GM21576 (cell line): ENCODE measurements around the gene EHBP1.

Experiments used
- ATAC-seq: cut with Tn5 transposase; IDR thresholded peaks from one replicate; pipeline ENCODE4 v1.9.1; 2021; ENCODE audit warnings: mild to moderate bottlenecking, moderate library complexity; ENCODE audit not compliant: unreplicated experiment

The EHBP1 gene

DNA sequence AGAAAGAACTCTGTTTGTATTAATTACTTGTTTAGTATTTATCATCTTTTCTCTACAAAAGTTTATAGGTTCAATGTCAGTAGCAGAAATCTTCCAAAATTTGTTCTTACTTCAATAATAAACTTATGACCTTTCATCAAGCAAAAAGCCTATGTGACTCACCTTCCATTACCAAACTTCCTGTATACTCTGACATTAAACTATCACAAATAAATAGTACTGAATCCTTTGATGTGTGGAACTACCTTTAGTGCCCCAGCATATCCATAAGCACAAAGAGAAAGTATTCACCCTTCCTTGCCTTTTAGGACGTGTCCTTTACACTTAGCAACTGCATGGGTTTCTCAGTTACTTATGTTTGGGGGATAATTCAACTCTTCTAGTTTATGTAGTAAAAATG, 166.0 kb downstream of the EHBP1 start:
- ATAC-seq: no peak

DNA sequence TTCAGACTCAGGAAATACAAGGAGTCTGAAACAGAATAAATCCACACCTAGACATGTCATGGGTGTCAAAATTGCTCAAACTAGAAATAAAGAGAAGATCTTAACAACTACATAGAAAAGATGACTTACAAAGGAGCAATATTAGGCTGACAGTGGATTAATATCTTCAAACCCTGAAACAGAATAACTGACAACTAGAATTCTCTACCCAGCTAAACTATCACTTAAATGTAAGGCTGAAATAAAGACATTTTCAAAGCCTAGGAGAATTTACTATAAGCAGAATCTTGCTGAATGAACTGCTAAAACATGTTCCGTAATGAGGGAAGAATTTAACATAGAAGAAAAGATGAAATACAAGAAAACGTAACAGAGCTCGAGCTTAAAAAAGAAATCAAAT, 168.1 kb downstream of the EHBP1 start:
- no peak for ATAC-seq

DNA sequence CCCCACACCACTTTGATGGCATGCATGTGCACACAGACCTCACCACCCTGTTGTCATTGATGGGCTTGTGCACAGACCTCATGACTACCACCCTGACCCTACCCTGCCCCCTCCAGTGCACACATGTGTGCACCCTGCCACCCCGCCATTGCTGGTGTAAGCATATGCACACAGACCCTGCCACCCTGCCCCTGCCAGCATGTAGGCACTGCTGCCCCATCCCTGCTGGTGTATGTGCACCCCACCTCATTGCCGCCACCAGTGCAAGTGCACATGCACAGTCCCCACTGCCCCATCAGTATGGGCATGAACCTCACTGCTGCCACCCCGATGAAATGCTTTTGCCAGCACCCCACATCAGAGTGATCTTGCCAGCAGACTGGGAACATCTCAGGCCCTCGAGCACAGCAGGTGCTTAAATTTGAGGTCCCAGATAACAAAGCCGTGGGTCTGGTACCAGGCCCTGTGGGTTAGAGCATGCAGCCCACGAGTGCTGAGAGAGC, 169.4 kb downstream of the EHBP1 start:
- ATAC-seq: no peak

DNA sequence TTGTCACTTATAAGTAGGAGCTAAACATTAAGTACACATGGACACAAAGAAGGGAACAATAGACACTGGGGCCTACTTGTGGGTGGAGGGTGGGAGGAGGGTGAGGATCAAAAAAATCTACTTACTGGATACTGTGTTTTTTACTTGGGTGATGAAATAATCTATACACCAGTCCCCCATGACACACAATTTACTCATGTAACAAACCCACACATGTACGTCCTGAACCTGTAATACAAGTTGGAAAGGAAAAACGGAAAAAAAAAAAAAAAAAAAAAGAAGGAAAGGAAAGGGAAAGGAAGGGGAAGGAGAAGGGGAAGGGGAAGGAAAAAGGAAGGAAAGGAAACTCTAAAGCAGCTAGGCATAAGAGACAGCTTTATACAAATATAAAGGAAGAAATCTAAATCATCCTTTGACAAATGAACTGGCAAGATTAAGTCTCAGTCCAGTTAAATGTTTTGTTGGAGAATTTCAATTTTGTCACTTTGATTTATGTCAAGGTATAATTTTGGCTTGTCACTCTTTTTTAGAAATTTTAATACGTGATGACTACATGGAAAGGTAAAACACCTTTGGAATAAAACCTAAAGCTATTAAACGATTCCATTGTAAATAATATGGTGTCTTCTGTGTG, 175.8 kb downstream of the EHBP1 start:
- no peak for ATAC-seq

DNA sequence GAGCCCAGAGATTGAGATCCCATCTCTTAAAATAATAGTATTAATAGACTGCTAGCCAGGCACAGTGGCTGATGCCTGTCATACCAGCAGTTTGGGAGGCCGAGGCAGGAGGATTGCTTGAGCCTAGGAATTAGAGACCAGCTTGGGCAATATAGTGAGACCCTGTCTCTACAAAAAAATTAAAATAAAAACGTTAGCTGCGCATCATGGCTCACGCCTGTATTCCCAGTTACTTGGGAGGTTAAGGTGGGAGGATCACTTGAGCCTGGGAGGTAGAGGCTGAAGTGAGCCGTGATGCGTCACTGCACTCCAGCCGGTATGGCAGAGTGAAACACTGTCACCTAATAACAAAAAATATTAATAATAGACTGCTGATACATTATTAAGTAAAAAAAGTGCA, 178.1 kb downstream of the EHBP1 start:
- ATAC-seq: no peak

DNA sequence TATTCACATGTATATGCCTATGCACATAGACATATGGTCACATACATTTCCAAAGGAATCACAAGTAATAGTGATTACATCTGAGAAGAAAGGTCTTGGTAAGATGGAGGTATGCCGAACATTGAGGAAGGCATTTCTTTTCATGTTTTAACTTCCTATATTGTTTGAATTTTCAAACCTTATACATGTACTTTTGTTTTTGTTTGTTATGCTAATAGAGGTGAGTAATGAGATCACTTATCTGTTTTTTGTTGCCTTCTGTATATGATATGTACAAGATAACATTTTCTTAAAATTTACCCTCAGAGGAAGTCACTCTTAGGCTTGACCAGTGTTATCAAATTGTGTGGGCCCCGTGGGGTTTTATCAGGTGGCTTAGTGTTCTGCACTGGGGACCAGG, 178.6 kb downstream of the EHBP1 start:
- ATAC-seq: no peak

DNA sequence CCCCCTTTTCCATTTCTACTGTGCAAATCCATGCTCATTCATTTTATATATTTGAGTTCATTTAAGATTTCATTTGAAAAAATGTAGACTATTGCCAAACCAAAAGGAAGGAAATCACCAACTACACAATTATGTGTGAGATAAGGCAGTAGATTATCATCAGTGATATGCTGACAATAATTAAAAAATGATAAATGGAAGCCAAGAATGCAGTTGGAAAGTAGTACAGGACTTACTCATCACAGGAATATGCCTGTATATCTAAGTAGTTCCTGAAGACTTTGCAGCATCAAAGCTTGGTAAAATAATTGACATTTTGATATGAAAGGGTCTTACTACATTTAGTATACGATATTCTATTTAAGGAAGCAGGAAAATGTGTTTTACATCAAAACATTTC, 179.0 kb downstream of the EHBP1 start:
- ATAC-seq: no peak

DNA sequence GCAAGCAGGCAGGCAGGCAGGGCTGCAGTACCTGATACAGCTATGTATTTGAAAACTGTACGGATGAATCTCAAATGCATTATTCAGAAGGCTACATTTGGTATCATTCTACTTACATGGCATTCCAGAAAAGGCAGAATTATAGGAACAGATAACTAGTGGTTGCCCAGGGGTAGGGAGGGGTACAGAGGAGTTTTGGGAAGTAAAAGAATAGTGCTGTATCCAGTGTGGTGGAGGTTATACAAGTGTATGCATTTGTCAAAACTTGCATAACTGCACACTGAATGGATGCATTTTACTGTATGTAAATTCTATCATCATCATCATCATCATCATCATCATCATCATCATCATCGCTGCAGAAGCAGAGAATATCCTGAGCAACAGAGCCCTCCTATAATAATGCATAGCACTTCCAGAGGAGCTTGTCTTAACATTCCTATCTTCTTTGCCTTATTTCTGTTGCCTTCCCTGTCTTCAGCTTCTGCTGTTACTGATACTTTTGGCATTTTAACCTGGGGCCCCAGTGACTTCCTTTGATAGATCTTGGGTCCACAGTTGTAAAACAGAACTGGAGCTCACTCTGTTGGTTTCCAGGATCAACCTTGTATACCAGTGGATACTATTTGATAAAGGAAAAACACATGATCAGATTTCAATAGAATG, 189.6 kb downstream of the EHBP1 start:
- no peak for ATAC-seq

DNA sequence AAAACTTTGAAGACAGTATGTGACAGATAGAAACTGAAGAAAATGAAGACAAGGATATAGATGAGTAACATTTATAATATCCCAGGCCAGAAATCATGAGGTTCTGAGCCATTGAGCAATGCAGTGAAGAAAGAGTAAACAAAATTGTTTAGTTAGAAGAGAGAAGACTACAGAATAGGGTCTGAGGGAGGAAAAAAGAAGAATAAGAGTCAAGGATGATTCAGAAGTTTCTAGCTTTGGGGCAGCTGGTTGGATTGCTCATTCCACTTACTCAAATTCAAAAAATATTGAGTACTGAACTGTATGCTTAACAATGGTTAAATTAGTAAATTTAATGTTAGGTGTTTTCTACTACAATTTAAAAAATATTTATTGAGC, 190.1 kb downstream of the EHBP1 start:
- ATAC-seq: no peak

DNA sequence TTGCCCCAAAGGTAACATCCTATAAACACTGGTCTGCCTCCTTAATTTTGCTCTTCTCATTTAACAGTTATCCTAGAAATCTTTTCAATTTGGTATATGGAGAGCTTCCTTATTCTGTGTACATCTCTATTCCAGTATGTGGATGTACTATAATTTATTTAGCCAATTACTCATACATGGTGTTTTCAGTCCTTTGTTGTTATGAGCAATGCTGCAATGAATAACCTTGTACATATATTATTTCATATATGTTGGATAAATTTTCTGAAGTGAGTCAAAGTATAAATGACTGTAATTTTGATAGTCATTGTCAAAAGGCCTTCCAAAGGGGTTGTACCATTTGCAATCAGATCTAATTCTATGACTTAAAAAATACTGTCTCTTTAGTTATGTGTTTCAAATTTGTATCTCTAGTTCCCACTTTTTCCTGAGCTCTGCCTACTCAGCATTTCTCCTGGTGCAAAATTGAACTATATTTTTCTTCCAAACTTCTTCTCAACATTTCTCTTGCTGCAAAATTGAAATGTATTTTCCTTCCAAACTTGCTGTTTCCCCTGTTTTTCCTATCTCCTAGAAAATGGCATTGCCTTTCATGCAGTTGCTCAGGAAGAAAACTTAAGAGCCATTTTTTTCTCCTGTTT, 191.8 kb downstream of the EHBP1 start:
- ATAC-seq: no peak

DNA sequence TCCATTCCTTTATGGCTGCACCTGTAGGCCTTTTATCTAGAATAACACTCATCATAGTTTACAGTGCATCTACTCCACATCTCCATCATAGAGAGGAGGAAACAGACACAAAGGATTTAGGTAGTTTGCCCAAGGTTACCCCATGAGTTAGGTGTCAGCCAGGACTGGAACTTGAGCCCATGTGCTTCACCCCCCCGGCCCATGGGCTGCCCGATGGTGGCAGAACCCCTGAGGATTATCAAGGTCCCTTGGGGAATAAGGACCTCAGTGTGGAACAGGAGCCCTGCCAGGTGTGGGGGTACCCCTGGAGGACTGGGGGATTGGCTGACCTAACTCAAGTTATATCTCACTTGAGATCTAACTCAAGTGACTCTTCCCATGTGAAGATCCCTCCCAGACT, 198.8 kb downstream of the EHBP1 start:
- no peak for ATAC-seq

DNA sequence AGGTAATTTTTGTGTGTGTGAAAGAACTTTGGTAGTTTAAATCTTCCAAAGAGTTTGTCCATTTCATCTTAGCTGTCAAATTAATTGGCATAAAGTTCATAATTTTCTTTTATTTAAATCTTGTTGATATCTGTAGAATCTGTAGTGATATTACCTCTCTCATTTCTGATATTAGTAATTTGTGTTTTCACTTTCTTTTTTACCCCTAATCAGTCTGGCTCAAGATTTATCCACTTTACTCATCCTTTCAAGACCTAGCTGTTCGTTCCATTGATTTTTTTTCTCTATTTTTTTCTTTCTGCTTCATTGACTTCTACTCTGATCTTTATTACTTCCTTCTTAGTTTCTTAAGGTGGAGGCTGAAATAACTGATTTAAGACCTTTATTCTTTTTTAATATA, 202.6 kb downstream of the EHBP1 start:
- ATAC-seq: no peak

DNA sequence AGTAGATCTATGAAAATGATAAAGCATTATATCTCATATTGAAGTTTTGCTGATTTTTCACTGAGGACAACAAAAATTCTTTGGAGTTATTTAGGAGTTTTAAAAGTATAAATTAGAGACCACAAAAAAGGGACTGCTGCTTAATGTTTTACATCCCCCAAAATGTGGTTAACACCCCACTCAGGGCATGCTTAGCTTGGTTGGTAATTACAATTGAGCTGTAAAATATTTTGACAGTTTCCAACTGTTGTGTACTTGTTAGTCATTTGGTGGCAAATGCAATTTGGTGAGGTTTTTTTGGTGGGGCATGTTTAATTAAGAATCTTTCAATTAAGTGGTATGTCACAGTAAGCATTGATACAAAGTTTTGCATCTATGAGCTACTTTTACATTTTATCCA, 207.8 kb downstream of the EHBP1 start:
- no peak for ATAC-seq

DNA sequence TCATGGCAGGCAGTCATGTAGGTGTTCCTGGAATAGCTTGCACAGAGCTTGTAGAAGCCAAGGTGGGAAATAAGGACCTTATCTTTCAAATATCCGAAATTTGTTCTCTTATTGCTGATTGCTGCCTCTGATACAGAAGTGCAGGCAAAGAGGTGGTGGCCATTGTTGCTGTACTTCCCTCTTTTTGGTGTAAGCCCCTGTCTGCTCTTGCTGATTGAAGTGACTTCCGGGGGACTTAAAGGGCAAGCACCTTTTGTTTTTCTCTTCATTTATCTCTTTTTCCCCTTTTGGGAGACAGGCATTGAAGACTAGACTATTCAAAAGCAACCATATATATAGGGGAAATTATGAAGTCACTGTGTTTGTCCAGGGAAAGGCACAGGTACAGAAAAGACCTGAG, 213.5 kb downstream of the EHBP1 start:
- ATAC-seq: no peak

DNA sequence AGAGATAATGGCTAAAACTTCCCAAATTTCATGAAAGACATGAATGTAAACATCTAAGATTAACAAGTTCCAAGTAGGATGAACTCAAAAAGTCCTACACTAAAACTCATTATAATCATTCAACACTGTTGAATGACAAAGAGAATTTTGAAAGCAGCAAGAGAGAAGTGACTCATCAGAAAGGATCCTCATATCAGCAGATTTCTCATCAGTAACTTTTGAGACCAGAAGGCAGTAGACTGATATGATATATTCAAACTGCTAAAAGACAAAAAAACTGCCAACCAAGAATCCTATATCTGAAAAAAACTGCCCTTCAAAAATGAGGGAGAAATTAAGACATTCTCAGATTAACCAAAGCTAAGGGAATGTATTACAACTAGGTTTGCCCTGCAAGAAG, 214.6 kb downstream of the EHBP1 start:
- no peak for ATAC-seq

DNA sequence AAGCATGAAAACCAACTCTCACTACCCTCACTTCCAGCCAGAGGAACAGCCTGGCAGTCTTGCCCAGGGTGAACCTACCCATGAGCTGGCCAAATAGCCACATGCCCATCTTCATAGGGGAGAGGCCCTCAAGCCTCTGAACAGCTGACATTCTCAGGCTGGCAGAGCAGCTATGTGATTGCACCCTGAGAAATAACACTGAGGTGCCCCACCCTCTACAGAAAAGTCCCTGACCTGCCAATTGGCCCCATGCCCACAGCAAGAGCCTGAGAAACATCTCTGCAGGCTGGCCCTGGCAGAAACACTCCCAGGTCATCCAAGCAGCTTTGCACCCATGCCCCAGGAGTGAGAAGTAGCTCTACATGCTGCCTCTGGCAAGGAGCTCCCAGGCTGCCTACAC, 217.7 kb downstream of the EHBP1 start:
- no peak for ATAC-seq

DNA sequence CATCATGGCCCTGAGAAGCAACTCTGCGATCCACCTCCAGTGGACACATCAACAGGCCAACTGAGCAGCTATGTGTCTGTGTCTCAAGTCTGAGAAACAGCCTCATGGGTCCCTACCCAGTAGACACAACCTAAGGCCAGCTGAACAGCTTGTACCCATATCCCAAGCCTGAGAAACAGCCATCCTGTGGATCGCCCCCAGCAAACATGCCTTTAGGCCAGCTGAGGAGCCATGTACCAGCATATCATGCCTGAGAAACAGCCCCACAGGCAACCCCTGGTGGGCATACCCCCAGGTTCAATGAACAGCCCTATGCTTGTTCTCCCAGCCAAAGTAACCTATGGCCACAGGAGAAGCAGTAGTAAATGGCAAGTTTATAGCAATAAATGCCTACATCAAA, 218.4 kb downstream of the EHBP1 start:
- ATAC-seq: no peak

DNA sequence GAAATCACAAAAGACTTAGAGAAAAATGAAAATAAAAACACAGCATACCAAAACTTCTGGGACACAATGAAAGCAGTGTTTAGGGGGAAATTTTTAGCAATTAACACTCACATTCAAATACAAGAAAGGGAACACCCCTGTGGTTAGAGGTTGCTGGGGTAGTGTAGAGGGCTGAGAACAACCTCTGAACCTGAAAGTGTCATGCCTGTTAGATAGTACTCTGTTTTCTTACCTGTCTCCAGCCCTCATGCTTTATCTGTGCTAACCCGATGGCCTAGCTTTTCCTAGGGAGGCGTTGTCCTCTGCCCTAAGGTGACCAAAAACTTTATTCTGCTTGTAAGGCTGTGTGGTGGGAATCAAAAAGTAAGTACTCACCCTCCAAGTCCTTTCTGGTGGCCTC, 222.5 kb downstream of the EHBP1 start:
- no peak for ATAC-seq

DNA sequence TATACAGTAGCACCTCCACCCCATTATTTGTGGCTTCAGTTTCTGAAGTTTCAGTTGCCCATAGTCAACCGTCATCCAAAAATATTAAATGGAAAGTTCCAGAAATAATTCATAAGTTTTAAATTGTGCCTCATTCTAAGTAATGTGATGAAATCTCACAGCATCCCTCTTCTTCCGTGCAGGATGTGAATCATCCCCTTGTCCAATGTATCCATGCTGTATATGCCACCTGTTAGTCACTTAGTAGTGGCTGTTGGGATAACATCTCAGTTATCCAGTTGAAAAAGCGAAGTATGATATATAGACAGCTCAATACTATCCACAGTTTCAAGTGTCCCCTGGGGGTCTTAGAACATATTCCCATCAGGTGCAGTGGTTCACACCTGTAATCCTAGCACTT, 226.0 kb downstream of the EHBP1 start:
- ATAC-seq: no peak

DNA sequence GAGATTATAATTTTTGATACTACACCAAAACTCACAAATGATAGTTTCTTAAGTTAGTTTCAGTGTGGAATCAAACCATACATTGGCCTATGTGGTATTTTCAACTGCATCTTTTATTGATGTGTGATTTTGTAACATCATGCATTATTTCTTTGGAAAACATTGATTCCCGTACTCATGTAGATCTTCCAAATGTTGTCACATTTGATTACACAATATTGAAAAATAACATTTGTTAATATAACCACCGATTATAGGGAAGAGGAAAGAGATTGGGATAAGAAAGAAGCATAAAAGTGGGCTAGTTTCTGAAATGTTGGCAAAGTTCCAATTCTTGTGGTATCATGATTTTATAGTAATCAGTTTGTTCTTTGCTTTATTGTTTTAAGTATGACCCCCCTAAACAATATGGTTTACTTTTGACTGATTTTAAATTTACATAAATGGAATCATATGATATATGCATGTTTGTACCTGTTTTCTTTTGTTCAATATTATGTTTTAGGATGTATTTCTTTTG, 227.9 kb downstream of the EHBP1 start:
- ATAC-seq: no peak

DNA sequence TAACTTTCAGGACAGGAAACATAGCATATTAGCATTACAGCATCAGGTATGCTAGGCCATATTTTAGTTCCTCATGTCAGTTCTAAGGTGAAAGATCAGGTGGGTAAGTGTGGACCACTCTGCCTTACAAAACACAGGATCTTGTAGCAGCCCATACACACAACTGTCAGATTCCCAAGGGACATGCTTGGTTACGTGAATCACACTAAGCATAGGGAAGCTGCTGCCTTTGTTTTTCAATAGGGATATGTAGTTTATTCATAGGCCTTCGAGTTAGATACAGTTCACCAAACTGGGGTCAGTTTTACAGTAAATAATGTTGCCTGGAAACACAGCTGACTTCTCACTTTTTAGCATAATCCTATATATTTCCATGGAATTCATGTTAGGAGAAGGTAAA, 229.0 kb downstream of the EHBP1 start:
- ATAC-seq: no peak

DNA sequence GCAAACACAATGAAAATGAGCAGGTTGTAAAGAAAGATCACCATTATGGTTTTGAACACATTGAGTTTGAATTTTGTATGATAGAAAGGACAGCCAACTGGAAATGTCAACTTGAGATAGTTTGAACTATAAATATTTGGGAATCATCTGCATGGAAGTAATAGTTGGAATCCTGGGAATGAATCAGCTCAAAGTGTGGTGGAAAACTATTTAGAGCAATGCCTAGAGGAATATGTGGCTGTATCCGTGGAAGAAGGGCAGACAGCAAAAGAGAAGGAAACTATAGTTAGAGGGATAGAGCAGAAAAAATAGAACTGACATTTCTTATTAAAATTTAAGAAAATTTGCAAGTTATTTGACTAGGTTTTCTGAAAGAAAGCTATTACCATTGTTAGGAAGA, 232.6 kb downstream of the EHBP1 start:
- ATAC-seq: no peak
